Measurements from ENCODE around the gene SH3D21.

SH3D21 gene

GRCh38 chr1:36341626-36342320, 35.6 kb downstream of the SH3D21 start:
- no peak for DNase-seq (ENCODE audit: low read depth)
- TF ChIP-seq CTCF (IDR thresholded peaks at IDR 0.05; ENCODE audit: insufficient read depth, low read depth, low read length, missing control alignments), result no peak
- no peak overlapping the region for H3K4me3 ChIP-seq (ENCODE audit: low read depth, low read length)

- DNase-seq (ENCODE audit: low read depth), result peak; percentile 63
- TF ChIP-seq CTCF (IDR thresholded peaks at IDR 0.05; ENCODE audit: insufficient read depth, low read depth, low read length, missing control alignments), result peak; percentile 76
These were observed 36.4 kb downstream of the SH3D21 start for GRCh38 chr1:36342426-36343185.

DNA sequence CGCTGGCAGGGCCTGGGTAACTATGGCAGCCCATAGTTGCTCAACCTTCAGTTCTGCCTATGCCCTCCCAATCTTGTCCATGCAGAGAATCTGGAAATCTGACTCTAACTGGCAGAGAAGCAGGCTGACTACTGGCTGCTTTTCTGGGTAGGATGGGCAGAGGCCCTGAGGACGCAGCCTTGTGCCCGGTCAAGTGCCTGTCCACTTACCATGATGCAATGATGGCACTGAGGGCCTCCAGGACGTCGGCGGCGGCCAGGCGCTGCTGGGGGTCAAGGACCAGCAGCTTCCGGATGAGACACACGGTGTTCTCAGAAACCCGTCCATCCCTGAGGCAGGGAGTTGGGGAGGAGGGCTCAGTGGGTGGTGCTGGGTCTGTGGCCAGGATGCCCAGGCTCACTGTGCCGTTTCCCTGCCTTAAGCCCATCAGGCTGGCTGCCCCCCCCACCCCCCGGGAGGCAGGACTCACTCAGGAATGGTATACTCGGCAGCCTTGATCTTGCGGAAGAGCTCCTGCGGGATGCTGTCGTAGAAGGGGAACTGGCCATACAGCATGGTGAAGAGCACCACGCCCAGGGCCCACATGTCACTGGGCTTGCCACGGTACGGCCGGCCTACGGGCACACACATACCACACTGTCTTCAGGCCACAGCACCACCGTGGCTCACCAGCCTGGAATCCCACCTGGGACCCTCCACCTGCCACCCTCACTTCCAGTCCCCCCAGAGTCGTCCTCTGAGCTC, 37.7 kb downstream of the SH3D21 start:
- TF ChIP-seq CTCF (IDR thresholded peaks at IDR 0.05; ENCODE audit: insufficient read depth, low read depth, low read length, missing control alignments), result no peak
- no peak for DNase-seq (ENCODE audit: low read depth)
- H3K4me3 ChIP-seq (ENCODE audit: low read depth, low read length), result no peak overlapping the region

More at GRCh38 chr1:36342426-36343185, 36.4 kb downstream of the SH3D21 start:
- H3K4me3 ChIP-seq (ENCODE audit: low read depth, low read length), result no peak overlapping the region

GRCh38 chr1:36344395-36344680, 38.2 kb downstream of the SH3D21 start:
- DNase-seq (ENCODE audit: low read depth), result no peak
- no peak overlapping the region for H3K4me3 ChIP-seq (ENCODE audit: low read depth, low read length)
- no peak for TF ChIP-seq CTCF (IDR thresholded peaks at IDR 0.05; ENCODE audit: insufficient read depth, low read depth, low read length, missing control alignments)

GRCh38 chr1:36345353-36345752, 39.2 kb downstream of the SH3D21 start:
- H3K4me3 ChIP-seq (ENCODE audit: low read depth, low read length), result no peak overlapping the region
- TF ChIP-seq CTCF (IDR thresholded peaks at IDR 0.05; ENCODE audit: insufficient read depth, low read depth, low read length, missing control alignments), result no peak
- DNase-seq (ENCODE audit: low read depth), result no peak

DNA sequence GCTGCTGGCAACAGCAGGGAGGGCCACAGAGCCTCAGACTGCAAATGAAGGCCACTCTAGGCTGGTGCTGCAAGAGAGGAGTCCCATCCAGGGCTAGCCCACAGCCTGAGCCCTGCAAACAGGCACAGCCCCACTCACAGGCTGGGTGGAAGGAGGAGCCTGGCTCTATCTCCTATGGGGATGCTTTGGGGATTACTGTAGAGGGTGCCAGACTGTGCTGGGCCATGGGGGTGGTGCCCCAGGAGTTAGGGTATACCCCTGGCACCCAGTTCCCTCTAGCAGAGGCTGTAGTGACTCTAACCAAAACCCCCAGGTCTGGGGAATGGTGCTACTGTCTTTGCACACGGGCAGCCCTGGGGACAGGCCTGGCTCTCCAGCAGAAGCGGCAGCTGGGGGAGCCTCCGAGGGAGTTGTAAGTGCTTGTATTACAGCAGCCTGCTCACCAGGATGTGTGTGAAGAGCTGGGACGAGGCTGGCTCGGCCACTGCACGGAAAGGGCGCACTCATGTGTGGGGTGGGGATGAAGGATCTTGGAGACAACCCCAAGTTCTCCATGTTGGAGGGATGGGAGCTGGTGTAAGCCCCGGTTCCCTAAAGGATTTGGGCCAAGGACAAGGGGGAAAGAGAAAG, 40.7 kb downstream of the SH3D21 start:
- TF ChIP-seq CTCF (IDR thresholded peaks at IDR 0.05; ENCODE audit: insufficient read depth, low read depth, low read length, missing control alignments), result no peak
- H3K4me3 ChIP-seq (ENCODE audit: low read depth, low read length), result no peak overlapping the region
- DNase-seq (ENCODE audit: low read depth), result no peak
